HUES48 (cell line): ENCODE data around the gene YPEL1.
"Not testable (repeated sequence)": the region's sequence is repeated elsewhere in the genome, so short reads cannot be mapped to it uniquely, and the experiment has no call there.

Experiments used
- H3K27ac ChIP-seq: one replicate; pipeline ENCODE4 v1.7.0; 2013; ENCODE audit warnings: low read depth, low read length, inconsistent platforms
- H3K27me3 ChIP-seq: 2 replicates; pipeline ENCODE4 v1.6.1; 2013; ENCODE audit warnings: mild to moderate bottlenecking, low read length; ENCODE audit not compliant: control insufficient read depth, insufficient read depth
- H3K36me3 ChIP-seq: 2 replicates; pipeline ENCODE4 v1.6.1; 2013; ENCODE audit warnings: low read length; ENCODE audit not compliant: control insufficient read depth, insufficient read depth
- H3K4me1 ChIP-seq: 2 replicates; pipeline ENCODE4 v1.6.1; 2013; ENCODE audit warnings: mild to moderate bottlenecking, low read length; ENCODE audit not compliant: control insufficient read depth, insufficient read depth
- H3K4me3 ChIP-seq: 2 replicates; pipeline ENCODE4 v1.5.1; 2013; ENCODE audit warnings: mild to moderate bottlenecking, low read depth, low read length
- H3K9ac ChIP-seq: 2 replicates; pipeline ENCODE4 v1.6.1; 2013; ENCODE audit warnings: mild to moderate bottlenecking, low read depth, low read length, moderate library complexity
- H3K9me3 ChIP-seq: 2 replicates; pipeline ENCODE4 v1.6.1; 2013; ENCODE audit warnings: low read length; ENCODE audit not compliant: control insufficient read depth, insufficient read depth

The YPEL1 gene

GRCh38 chr22:21696115-21696514, 39.5 kb downstream of the YPEL1 start:
- H3K4me3 ChIP-seq, result no peak overlapping the region
- no peak overlapping the region for H3K27ac ChIP-seq
- peaks cover 54% of the 10 kb centered on the region for H3K36me3 ChIP-seq
- no peaks in the 10 kb centered on the region for H3K9me3 ChIP-seq
- H3K9ac ChIP-seq, result no peak overlapping the region
- H3K27me3 ChIP-seq, result no peaks in the 10 kb centered on the region
- H3K4me1 ChIP-seq, result no peaks in the 10 kb centered on the region

GRCh38 chr22:21695430-21696085, 40.0 kb downstream of the YPEL1 start:
- no peaks in the 10 kb centered on the region for H3K9me3 ChIP-seq
- no peak overlapping the region for H3K9ac ChIP-seq
- no peaks in the 10 kb centered on the region for H3K27me3 ChIP-seq
- no peak overlapping the region for H3K27ac ChIP-seq
- H3K4me3 ChIP-seq, result no peak overlapping the region
- peaks cover 54% of the 10 kb centered on the region for H3K36me3 ChIP-seq
- H3K4me1 ChIP-seq, result no peaks in the 10 kb centered on the region

GRCh38 chr22:21694795-21695429, 40.7 kb downstream of the YPEL1 start:
- Histone ChIP-seq H3K27me3 (no peaks in the 10 kb centered on the region), H3K27ac (no peak overlapping the region), H3K36me3 (peaks cover 54% of the 10 kb centered on the region)

GRCh38 chr22:21694394-21694793, 41.2 kb downstream of the YPEL1 start:
- no peaks in the 10 kb centered on the region for H3K4me1 ChIP-seq
- peaks cover 58% of the 10 kb centered on the region for H3K36me3 ChIP-seq
- no peak overlapping the region for H3K4me3 ChIP-seq
- H3K9me3 ChIP-seq, result no peaks in the 10 kb centered on the region
- no peaks in the 10 kb centered on the region for H3K27me3 ChIP-seq
- H3K9ac ChIP-seq, result no peak overlapping the region
- no peak overlapping the region for H3K27ac ChIP-seq

More at GRCh38 chr22:21694795-21695429, 40.7 kb downstream of the YPEL1 start:
- H3K4me1 ChIP-seq, result no peaks in the 10 kb centered on the region
- H3K9me3 ChIP-seq, result no peaks in the 10 kb centered on the region
- H3K9ac ChIP-seq, result no peak overlapping the region
- no peak overlapping the region for H3K4me3 ChIP-seq

- peaks cover 54% of the 10 kb centered on the region for H3K36me3 ChIP-seq
- no peaks in the 10 kb centered on the region for H3K4me1 ChIP-seq
- H3K27me3 ChIP-seq, result no peaks in the 10 kb centered on the region
- no peak overlapping the region for H3K9ac ChIP-seq
- no peaks in the 10 kb centered on the region for H3K9me3 ChIP-seq
- no peak overlapping the region for H3K27ac ChIP-seq
- H3K4me3 ChIP-seq, result no peak overlapping the region
These were observed 41.6 kb downstream of the YPEL1 start for GRCh38 chr22:21693999-21694341.

- Histone ChIP-seq H3K27ac (no peak overlapping the region), H3K4me1 (no peaks in the 10 kb centered on the region), H3K36me3 (peaks cover 51% of the 10 kb centered on the region), H3K27me3 (no peaks in the 10 kb centered on the region), H3K9ac (no peak overlapping the region), H3K9me3 (no peaks in the 10 kb centered on the region), H3K4me3 (no peak overlapping the region)
These were observed 42.1 kb downstream of the YPEL1 start for GRCh38 chr22:21693333-21693998.

GRCh38 chr22:21692856-21693255, 42.7 kb downstream of the YPEL1 start:
- H3K27me3 ChIP-seq, H3K4me3 ChIP-seq, H3K4me1 ChIP-seq, H3K27ac ChIP-seq, H3K9ac ChIP-seq, H3K9me3 ChIP-seq: not testable (repeated sequence)
- H3K36me3 ChIP-seq, result peaks cover 48% of the 10 kb centered on the region

GRCh38 chr22:21691816-21692215, 43.8 kb downstream of the YPEL1 start:
- Histone ChIP-seq H3K4me1 (no peaks in the 10 kb centered on the region), H3K4me3 (no peak overlapping the region), H3K9ac (no peak overlapping the region), H3K27me3 (no peaks in the 10 kb centered on the region), H3K27ac (no peak overlapping the region), H3K36me3 (peaks cover 42% of the 10 kb centered on the region), H3K9me3 (no peaks in the 10 kb centered on the region)

GRCh38 chr22:21690401-21690801, 45.2 kb downstream of the YPEL1 start:
- no peaks in the 10 kb centered on the region for H3K27me3 ChIP-seq
- H3K4me3 ChIP-seq, result no peak overlapping the region
- no peak overlapping the region for H3K27ac ChIP-seq
- no peak overlapping the region for H3K9ac ChIP-seq
- H3K4me1 ChIP-seq, result no peaks in the 10 kb centered on the region
- peaks cover 42% of the 10 kb centered on the region for H3K36me3 ChIP-seq
- no peaks in the 10 kb centered on the region for H3K9me3 ChIP-seq

- Histone ChIP-seq H3K4me1 (no peaks in the 10 kb centered on the region), H3K27ac (no peak overlapping the region), H3K27me3 (no peaks in the 10 kb centered on the region), H3K9ac (no peak overlapping the region), H3K36me3 (peaks cover 41% of the 10 kb centered on the region), H3K4me3 (no peak overlapping the region), H3K9me3 (no peaks in the 10 kb centered on the region)
These were observed 46.8 kb downstream of the YPEL1 start for GRCh38 chr22:21688706-21689381.

GRCh38 chr22:21688341-21688705, 47.3 kb downstream of the YPEL1 start:
- Histone ChIP-seq H3K9ac (no peak overlapping the region), H3K9me3 (no peaks in the 10 kb centered on the region), H3K4me3 (no peak overlapping the region), H3K4me1 (no peaks in the 10 kb centered on the region), H3K27me3 (no peaks in the 10 kb centered on the region), H3K27ac (no peak overlapping the region), H3K36me3 (peaks cover 39% of the 10 kb centered on the region)
